HCT116 (cell line): Measurements from ENCODE around the gene WDR17. TPM values are rescaled to one million over a fixed set of nuclear protein-coding genes. Genes with fewer than 3 reads are reported as not detected.
A peak's percentile ranks its signal among the peaks of the same experiment; 100 is the strongest.

ENCODE experiments used
- ATAC-seq: fragments of 200-7000 bp; cut with Tn5 transposase; 2 replicates; pipeline ENCODE4 v1.9.1; 2020; ENCODE audit warnings: mild to moderate bottlenecking, moderate library complexity
- BruUV-seq: library from RNA; stranded (reverse); fragments of 400-500 nt; replicated peaks from 2 replicates; lab custom pipeline; 2021; lab: Mats Ljungman, UMichigan
- CTCF ChIA-PET: fragments of 300-600 bp; sonication (Branson Sonifier 250); formaldehyde crosslinking; loops from one replicate; lab custom pipeline; 2021; ENCODE audit warnings: antibody characterized with exemption; lab: Charles Lee
- POLR2A ChIA-PET: fragments of 300-600, 350-600 bp; sonication (Branson Sonifier 250); formaldehyde crosslinking; loops from one replicate; lab custom pipeline; 2021; ENCODE audit warnings: antibody characterized with exemption; lab: Charles Lee
- RAD21 ChIA-PET, 2 experiments: fragments of 300-600 bp; sonication (Branson Sonifier 250); formaldehyde crosslinking; loops; one replicate each; lab custom pipeline; 2023; ENCODE audit warnings: low total read pairs in 2 of 2; ENCODE audit not compliant: uncharacterized antibody in 2 of 2, unreplicated experiment in 2 of 2, low non-redundant PET in 1 of 2; lab: Charles Lee
- DNase-seq: peaks from one replicate; pipeline ENCODE4 v3.0.0-alpha.2; 2010; ENCODE audit warnings: low read depth, low spot score
- H2AFZ ChIP-seq: fragments of 200-600 bp; shearing (Covaris generic), sonication (generic); 2 replicates; pipeline ENCODE4 v1.6.1; 2017; ENCODE audit warnings: low read depth, mixed run types, mixed read lengths, antibody characterized with exemption, low read length; ENCODE audit not compliant: poor library complexity, severe bottlenecking
- H3K27ac ChIP-seq: 2 replicates; pipeline ENCODE4 v1.5.1; 2012; ENCODE audit warnings: low read depth, low read length
- H3K27me3 ChIP-seq: fragments of 200-600 bp; sonication (generic); 2 replicates; pipeline ENCODE4 v1.6.1; 2016; ENCODE audit warnings: mixed run types, low read length, mixed read lengths; ENCODE audit not compliant: insufficient read depth
- H3K36me3 ChIP-seq, 2 experiments: fragments of 200-500 bp in 1 of 2; fragments of 200-600 bp in 1 of 2; sonication (Bioruptor generic) in 1 of 2; sonication (generic) in 1 of 2; 2 replicates each; pipeline versions ENCODE4 v1.5.1 to v1.6.1; 2014 to 2016; ENCODE audit warnings: low read length in 2 of 2, inconsistent platforms in 1 of 2, mixed read lengths in 1 of 2, mixed run types in 1 of 2; ENCODE audit not compliant: insufficient read depth in 2 of 2, control insufficient read depth in 1 of 2
- H3K4me1 ChIP-seq, 2 experiments: fragments of 200-600 bp in 1 of 2; sonication (generic) in 1 of 2; 2 replicates each; pipeline versions ENCODE4 v1.5.1 to v1.6.1; 2012 to 2017; ENCODE audit warnings: low read length in 2 of 2, inconsistent platforms in 1 of 2, mild to moderate bottlenecking in 1 of 2, mixed read lengths in 1 of 2, mixed run types in 1 of 2, moderate library complexity in 1 of 2; ENCODE audit not compliant: insufficient read depth in 2 of 2, control insufficient read depth in 1 of 2
- H3K4me2 ChIP-seq: fragments of 200-600 bp; sonication (generic); 2 replicates; pipeline ENCODE4 v1.6.1; 2017; ENCODE audit warnings: mixed run types, low read length, mixed read lengths
- H3K4me3 ChIP-seq, 2 experiments: fragments of 200-600 bp in 1 of 2; sonication (generic) in 1 of 2; replicated peaks in 1 of 2; 2 replicates each; pipeline ENCODE4 v1.5.1; 2011 to 2016; ENCODE audit warnings: low read length in 2 of 2, control low read depth in 1 of 2, low read depth in 1 of 2, mild to moderate bottlenecking in 1 of 2, mixed read lengths in 1 of 2, mixed run types in 1 of 2
- H3K79me2 ChIP-seq: fragments of 200-600 bp; sonication (generic); 2 replicates; pipeline ENCODE4 v1.6.1; 2017; ENCODE audit warnings: mild to moderate bottlenecking, mixed run types, low read length, moderate library complexity, mixed read lengths; ENCODE audit not compliant: insufficient read depth
- H3K9ac ChIP-seq: fragments of 200-600 bp; sonication (generic); 2 replicates; pipeline ENCODE4 v1.6.1; 2016; ENCODE audit warnings: low read length, mixed read lengths
- H3K9me2 ChIP-seq: fragments of 200-600 bp; sonication (generic), shearing (Covaris generic); 2 replicates; pipeline ENCODE4 v1.6.1; 2017; ENCODE audit warnings: mixed run types, mild to moderate bottlenecking, moderate library complexity; ENCODE audit not compliant: insufficient read depth
- H3K9me3 ChIP-seq, 2 experiments: fragments of 200-500 bp in 1 of 2; fragments of 200-600 bp in 1 of 2; sonication (Bioruptor generic) in 1 of 2; sonication (generic) in 1 of 2; 2 replicates each; pipeline ENCODE4 v1.6.1; 2014 to 2017; ENCODE audit warnings: low read length in 2 of 2, mixed read lengths in 2 of 2, inconsistent platforms in 1 of 2, low read depth in 1 of 2, mild to moderate bottlenecking in 1 of 2, mixed run types in 1 of 2, moderate library complexity in 1 of 2; ENCODE audit not compliant: control insufficient read depth in 1 of 2, insufficient read depth in 1 of 2
- H4K20me1 ChIP-seq: fragments of 200-600 bp; sonication (generic), shearing (Covaris generic); 2 replicates; pipeline ENCODE4 v1.6.1; 2017; ENCODE audit warnings: mixed run types, mild to moderate bottlenecking, moderate library complexity; ENCODE audit not compliant: insufficient read depth
- CBX3 ChIP-seq: IDR thresholded peaks from 2 replicates; pipeline ENCODE4 v1.6.1; 2012; ENCODE audit warnings: low read depth
- CEBPB ChIP-seq: IDR thresholded peaks from 2 replicates; pipeline ENCODE4 v1.6.1; 2012; ENCODE audit warnings: low read depth
- ELF1 ChIP-seq: IDR thresholded peaks from 2 replicates; pipeline ENCODE4 v1.6.1; 2012; ENCODE audit warnings: low read depth, borderline replicate concordance
- EZH2 ChIP-seq: fragments of 200-600 bp; sonication (generic); IDR thresholded peaks from 2 replicates; pipeline ENCODE4 v1.6.1; 2017; ENCODE audit warnings: antibody characterized with exemption, mixed run types
- EZH2phosphoT487 ChIP-seq: fragments of 200-600 bp; IDR thresholded peaks from 2 replicates; pipeline ENCODE4 v1.6.1; 2018; ENCODE audit warnings: antibody characterized with exemption, borderline replicate concordance
- FOSL1 ChIP-seq: IDR thresholded peaks from 2 replicates; pipeline ENCODE4 v1.6.1; 2012; ENCODE audit warnings: low read depth
- POLR2A ChIP-seq: IDR thresholded peaks from 2 replicates; pipeline ENCODE4 v1.7.0; 2011; ENCODE audit warnings: borderline replicate concordance; ENCODE audit not compliant: insufficient read depth, insufficient read length; ENCODE audit errors: extremely low read depth
- POLR2AphosphoS5 ChIP-seq: IDR thresholded peaks from 2 replicates; pipeline ENCODE4 v1.6.1; 2011; ENCODE audit warnings: mild to moderate bottlenecking, low read depth, low read length, moderate library complexity
- SIN3A ChIP-seq: IDR thresholded peaks from 2 replicates; pipeline ENCODE4 v1.6.1; 2012; ENCODE audit warnings: low read depth
- SP1 ChIP-seq: IDR thresholded peaks from 2 replicates; pipeline ENCODE4 v1.6.1; 2012; ENCODE audit warnings: low read depth
- SRF ChIP-seq: IDR thresholded peaks from 2 replicates; pipeline ENCODE4 v1.6.1; 2012; ENCODE audit warnings: low read depth
- TCF7L2 ChIP-seq: IDR thresholded peaks from 2 replicates; pipeline ENCODE4 v1.7.0; 2011; ENCODE audit warnings: borderline replicate concordance, inconsistent platforms; ENCODE audit not compliant: insufficient read depth, insufficient read length; ENCODE audit errors: extremely low read depth
- YY1 ChIP-seq: IDR thresholded peaks from 2 replicates; pipeline ENCODE4 v1.6.1; 2011; ENCODE audit warnings: low read length, low read depth, moderate library complexity, mild to moderate bottlenecking; ENCODE audit not compliant: insufficient replicate concordance; ENCODE audit errors: extremely low read depth
- ZFX ChIP-seq: fragments of 450-650 bp; IDR thresholded peaks from 2 replicates; pipeline ENCODE4 v1.6.1; 2017
- ZNF274 ChIP-seq: fragments of 200-500 bp; sonication (Bioruptor generic); IDR thresholded peaks from 2 replicates; pipeline ENCODE4 v1.6.1; 2014; ENCODE audit warnings: mild to moderate bottlenecking, low read depth, low read length, inconsistent platforms
- intact Hi-C: fragments of 100-400 bp; cut with micrococcal nuclease; formaldehyde crosslinking; loops from 2 replicates; pipeline ENCODE4 v1.10.0; 2022
- total RNA-seq: library from RNA; stranded (reverse); gene quantifications from one replicate; pipeline ENCODE4 v1.2.1, GENCODE V29; 2021; ENCODE audit not compliant: unreplicated experiment
- TF ChIP-seq, protein P1 (sequence below): IDR thresholded peaks from 2 replicates; pipeline ENCODE4 v1.6.1; 2012
- TF ChIP-seq, protein P2 (sequence below): IDR thresholded peaks from 2 replicates; pipeline ENCODE4 v1.6.1; 2011; ENCODE audit warnings: mild to moderate bottlenecking, low read length, moderate library complexity; ENCODE audit not compliant: insufficient replicate concordance; ENCODE audit errors: extremely low read depth
- TF ChIP-seq, protein P3 (sequence below): IDR thresholded peaks from 2 replicates; pipeline ENCODE4 v1.6.1; 2012; ENCODE audit warnings: low read depth
- TF ChIP-seq, protein P4 (sequence below): IDR thresholded peaks from 2 replicates; pipeline ENCODE4 v1.6.1; 2012
- TF ChIP-seq, protein P5 (sequence below), 3 experiments: fragments of 200-600 bp in 1 of 3; sonication (generic) in 1 of 3; IDR thresholded peaks in 2 of 3; conservative IDR thresholded peaks in 1 of 3; 2 replicates each; pipeline ENCODE4 v1.5.1; 2012 to 2017; ENCODE audit warnings: low read depth in 2 of 3, low read length in 2 of 3, antibody characterized with exemption in 1 of 3, borderline replicate concordance in 1 of 3, control low read depth in 1 of 3, mild to moderate bottlenecking in 1 of 3, mixed read lengths in 1 of 3, mixed run types in 1 of 3, moderate library complexity in 1 of 3; ENCODE audit not compliant: insufficient read depth in 1 of 3

WDR17 gene
- total RNA-seq, 1 experiment from 2014 or later, result 0.20 TPM

DNA sequence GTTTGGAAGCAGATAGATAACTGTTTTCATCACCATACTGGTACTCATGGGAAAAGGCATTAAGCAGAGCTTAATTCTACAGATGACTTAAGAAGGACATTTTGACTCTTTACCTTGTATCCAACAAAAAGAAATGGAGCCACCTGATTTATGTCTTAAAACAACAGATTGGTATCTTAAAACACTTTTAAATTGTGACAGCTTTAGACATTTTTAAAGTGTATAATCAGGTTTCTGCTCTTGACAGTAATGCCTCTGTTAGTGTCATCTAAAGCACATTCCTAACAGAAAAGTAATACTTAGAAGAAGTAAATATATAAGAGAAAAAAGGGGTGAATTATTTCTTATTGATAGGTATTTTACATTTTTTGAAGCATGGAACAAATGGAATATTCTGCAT, 73.9 kb downstream of the WDR17 start:
- ChIA-PET RAD21 (no interaction called here), CTCF (no interaction called here)
- intact Hi-C loops, result no loop called here
- H3K4me3 ChIP-seq, result no peak overlapping the region
- H3K4me1 ChIP-seq, result no peaks in the 10 kb centered on the region
- no peaks in the 10 kb centered on the region for H4K20me1 ChIP-seq
- DNase-seq (no peak), ATAC-seq (no peak)
- no TSS peak for BruUV-seq
- H3K27ac ChIP-seq, result no peak overlapping the region
- no peaks in the 10 kb centered on the region for H3K36me3 ChIP-seq
- H3K27me3 ChIP-seq, result no peaks in the 10 kb centered on the region
- TF ChIP-seq ZFX (no peak), POLR2AphosphoS5 (no peak), FOSL1 (no peak), SP1 (no peak), POLR2A (no peak), EZH2phosphoT487 (no peak), SRF (no peak), ZNF274 (no peak), SIN3A (no peak), EZH2 (no peak), YY1 (no peak), TCF7L2 (no peak), ELF1 (no peak), CEBPB (no peak), CBX3 (no peak)
- TF ChIP-seq, protein P1, sequence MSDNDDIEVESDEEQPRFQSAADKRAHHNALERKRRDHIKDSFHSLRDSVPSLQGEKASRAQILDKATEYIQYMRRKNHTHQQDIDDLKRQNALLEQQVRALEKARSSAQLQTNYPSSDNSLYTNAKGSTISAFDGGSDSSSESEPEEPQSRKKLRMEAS, result no peak
- TF ChIP-seq, protein P2, sequence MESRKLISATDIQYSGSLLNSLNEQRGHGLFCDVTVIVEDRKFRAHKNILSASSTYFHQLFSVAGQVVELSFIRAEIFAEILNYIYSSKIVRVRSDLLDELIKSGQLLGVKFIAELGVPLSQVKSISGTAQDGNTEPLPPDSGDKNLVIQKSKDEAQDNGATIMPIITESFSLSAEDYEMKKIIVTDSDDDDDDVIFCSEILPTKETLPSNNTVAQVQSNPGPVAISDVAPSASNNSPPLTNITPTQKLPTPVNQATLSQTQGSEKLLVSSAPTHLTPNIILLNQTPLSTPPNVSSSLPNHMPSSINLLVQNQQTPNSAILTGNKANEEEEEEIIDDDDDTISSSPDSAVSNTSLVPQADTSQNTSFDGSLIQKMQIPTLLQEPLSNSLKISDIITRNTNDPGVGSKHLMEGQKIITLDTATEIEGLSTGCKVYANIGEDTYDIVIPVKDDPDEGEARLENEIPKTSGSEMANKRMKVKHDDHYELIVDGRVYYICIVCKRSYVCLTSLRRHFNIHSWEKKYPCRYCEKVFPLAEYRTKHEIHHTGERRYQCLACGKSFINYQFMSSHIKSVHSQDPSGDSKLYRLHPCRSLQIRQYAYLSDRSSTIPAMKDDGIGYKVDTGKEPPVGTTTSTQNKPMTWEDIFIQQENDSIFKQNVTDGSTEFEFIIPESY, result no peak
- TF ChIP-seq, protein P3, sequence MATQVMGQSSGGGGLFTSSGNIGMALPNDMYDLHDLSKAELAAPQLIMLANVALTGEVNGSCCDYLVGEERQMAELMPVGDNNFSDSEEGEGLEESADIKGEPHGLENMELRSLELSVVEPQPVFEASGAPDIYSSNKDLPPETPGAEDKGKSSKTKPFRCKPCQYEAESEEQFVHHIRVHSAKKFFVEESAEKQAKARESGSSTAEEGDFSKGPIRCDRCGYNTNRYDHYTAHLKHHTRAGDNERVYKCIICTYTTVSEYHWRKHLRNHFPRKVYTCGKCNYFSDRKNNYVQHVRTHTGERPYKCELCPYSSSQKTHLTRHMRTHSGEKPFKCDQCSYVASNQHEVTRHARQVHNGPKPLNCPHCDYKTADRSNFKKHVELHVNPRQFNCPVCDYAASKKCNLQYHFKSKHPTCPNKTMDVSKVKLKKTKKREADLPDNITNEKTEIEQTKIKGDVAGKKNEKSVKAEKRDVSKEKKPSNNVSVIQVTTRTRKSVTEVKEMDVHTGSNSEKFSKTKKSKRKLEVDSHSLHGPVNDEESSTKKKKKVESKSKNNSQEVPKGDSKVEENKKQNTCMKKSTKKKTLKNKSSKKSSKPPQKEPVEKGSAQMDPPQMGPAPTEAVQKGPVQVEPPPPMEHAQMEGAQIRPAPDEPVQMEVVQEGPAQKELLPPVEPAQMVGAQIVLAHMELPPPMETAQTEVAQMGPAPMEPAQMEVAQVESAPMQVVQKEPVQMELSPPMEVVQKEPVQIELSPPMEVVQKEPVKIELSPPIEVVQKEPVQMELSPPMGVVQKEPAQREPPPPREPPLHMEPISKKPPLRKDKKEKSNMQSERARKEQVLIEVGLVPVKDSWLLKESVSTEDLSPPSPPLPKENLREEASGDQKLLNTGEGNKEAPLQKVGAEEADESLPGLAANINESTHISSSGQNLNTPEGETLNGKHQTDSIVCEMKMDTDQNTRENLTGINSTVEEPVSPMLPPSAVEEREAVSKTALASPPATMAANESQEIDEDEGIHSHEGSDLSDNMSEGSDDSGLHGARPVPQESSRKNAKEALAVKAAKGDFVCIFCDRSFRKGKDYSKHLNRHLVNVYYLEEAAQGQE, result no peak
- TF ChIP-seq, protein P4, sequence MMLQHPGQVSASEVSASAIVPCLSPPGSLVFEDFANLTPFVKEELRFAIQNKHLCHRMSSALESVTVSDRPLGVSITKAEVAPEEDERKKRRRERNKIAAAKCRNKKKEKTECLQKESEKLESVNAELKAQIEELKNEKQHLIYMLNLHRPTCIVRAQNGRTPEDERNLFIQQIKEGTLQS, result no peak
- TF ChIP-seq, protein P5, sequence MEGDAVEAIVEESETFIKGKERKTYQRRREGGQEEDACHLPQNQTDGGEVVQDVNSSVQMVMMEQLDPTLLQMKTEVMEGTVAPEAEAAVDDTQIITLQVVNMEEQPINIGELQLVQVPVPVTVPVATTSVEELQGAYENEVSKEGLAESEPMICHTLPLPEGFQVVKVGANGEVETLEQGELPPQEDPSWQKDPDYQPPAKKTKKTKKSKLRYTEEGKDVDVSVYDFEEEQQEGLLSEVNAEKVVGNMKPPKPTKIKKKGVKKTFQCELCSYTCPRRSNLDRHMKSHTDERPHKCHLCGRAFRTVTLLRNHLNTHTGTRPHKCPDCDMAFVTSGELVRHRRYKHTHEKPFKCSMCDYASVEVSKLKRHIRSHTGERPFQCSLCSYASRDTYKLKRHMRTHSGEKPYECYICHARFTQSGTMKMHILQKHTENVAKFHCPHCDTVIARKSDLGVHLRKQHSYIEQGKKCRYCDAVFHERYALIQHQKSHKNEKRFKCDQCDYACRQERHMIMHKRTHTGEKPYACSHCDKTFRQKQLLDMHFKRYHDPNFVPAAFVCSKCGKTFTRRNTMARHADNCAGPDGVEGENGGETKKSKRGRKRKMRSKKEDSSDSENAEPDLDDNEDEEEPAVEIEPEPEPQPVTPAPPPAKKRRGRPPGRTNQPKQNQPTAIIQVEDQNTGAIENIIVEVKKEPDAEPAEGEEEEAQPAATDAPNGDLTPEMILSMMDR (IDR thresholded peaks at IDR 0.05 in 2 of 3, conservative IDR thresholded peaks at IDR 0.05 in 1 of 3; ENCODE audit: borderline replicate concordance in 1 of 3, insufficient read depth in 1 of 3, low read depth in 2 of 3, low read length in 2 of 3), result no peak
- TF ChIP-seq, all 23 proteins: peak for 0
- Histone ChIP-seq H3K9me3 (no peaks in the 10 kb centered on the region), H2AFZ (peak overlapping the region; percentile 43), H3K79me2 (no peaks in the 10 kb centered on the region), H3K9ac (no peak overlapping the region), H3K4me2 (no peak overlapping the region), H3K9me2 (no peaks in the 10 kb centered on the region)
- POLR2A ChIA-PET, result no interaction called here
